ENCODE data around the gene DOHH. TPM values are rescaled to one million over a fixed set of nuclear protein-coding genes. Genes with fewer than 3 reads are reported as not detected.
"Not testable (repeated sequence)": the region's sequence is repeated elsewhere in the genome, so short reads cannot be mapped to it uniquely, and the experiment has no call there.

The DOHH gene
- total RNA-seq, 4 donors from 2014 or later: 16.5 to 30.7 (median 20.3) TPM

GRCh38 chr19:3532154-3532786 is 31.8 kb upstream of the DOHH start:
- Histone ChIP-seq H3K36me3 (peaks cover 0 to 77% of the 10 kb centered on the region in 2 donors), H3K4me1 (peaks cover 0 to 15% (median 0%) of the 10 kb centered on the region in 3 donors), H3K4me3 (no peak overlapping the region), H3K9me3 (no peaks in the 10 kb centered on the region), H3K27me3 (no peaks in the 10 kb centered on the region), H3K27ac (no peak overlapping the region)
- ATAC-seq: no peak
- TF ChIP-seq POLR2A (IDR thresholded peaks at IDR 0.05): no peak
- no peak for TF ChIP-seq POLR2AphosphoS5 (IDR thresholded peaks at IDR 0.05)
- no peak for TF ChIP-seq EP300 (IDR thresholded peaks at IDR 0.05)
- TF ChIP-seq, protein P1, sequence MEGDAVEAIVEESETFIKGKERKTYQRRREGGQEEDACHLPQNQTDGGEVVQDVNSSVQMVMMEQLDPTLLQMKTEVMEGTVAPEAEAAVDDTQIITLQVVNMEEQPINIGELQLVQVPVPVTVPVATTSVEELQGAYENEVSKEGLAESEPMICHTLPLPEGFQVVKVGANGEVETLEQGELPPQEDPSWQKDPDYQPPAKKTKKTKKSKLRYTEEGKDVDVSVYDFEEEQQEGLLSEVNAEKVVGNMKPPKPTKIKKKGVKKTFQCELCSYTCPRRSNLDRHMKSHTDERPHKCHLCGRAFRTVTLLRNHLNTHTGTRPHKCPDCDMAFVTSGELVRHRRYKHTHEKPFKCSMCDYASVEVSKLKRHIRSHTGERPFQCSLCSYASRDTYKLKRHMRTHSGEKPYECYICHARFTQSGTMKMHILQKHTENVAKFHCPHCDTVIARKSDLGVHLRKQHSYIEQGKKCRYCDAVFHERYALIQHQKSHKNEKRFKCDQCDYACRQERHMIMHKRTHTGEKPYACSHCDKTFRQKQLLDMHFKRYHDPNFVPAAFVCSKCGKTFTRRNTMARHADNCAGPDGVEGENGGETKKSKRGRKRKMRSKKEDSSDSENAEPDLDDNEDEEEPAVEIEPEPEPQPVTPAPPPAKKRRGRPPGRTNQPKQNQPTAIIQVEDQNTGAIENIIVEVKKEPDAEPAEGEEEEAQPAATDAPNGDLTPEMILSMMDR (IDR thresholded peaks at IDR 0.05): no peak
- 80 to 100% methylated on average over 1 to 2 of the region's 33 CpGs for WGBS, 2 donors (ENCODE audit: low coverage in 1 of 2)

DNA sequence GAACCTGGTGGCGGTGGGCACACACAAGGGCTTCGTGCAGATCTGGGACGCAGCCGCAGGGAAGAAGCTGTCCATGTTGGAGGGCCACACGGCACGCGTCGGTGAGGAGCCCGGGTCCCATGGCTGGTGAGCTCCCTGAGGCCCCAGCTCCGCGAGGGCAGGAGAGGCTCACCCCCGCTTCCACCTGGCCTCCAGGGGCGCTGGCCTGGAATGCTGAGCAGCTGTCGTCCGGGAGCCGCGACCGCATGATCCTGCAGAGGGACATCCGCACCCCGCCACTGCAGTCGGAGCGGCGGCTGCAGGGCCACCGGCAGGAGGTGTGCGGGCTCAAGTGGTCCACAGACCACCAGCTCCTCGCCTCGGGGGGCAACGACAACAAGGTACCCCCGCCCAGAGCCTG is 31.2 kb upstream of the DOHH start:
- peaks cover 0 to 9% (median 0%) of the 10 kb centered on the region in 3 donors for H3K4me1 ChIP-seq
- no CpG with 5 or more reads among the region's 29 CpGs for WGBS, 2 donors (ENCODE audit: low coverage in 1 of 2)

GRCh38 chr19:3530389-3530788 is 29.9 kb upstream of the DOHH start:
- H3K9me3 ChIP-seq: no peaks in the 10 kb centered on the region
- no peaks in the 10 kb centered on the region for H3K27me3 ChIP-seq
- peaks cover 0 to 82% of the 10 kb centered on the region in 2 donors for H3K36me3 ChIP-seq
- no peak overlapping the region for H3K27ac ChIP-seq
- H3K4me1 ChIP-seq: no peaks in the 10 kb centered on the region
- TF ChIP-seq EP300 (IDR thresholded peaks at IDR 0.05): no peak
- TF ChIP-seq POLR2AphosphoS5 (IDR thresholded peaks at IDR 0.05): no peak
- TF ChIP-seq POLR2A (IDR thresholded peaks at IDR 0.05): no peak
- TF ChIP-seq, protein P1 (IDR thresholded peaks at IDR 0.05): no peak
- ATAC-seq: no peak
- H3K4me3 ChIP-seq: no peak overlapping the region
- 93 to 94% methylated on average over 10 to 12 of the region's 12 CpGs for WGBS, 2 donors (ENCODE audit: low coverage in 1 of 2)

More for the DNA sequence above, 31.2 kb upstream of the DOHH start:
- TF ChIP-seq EP300 (IDR thresholded peaks at IDR 0.05): no peak
- H3K4me3 ChIP-seq: no peak overlapping the region
- no peaks in the 10 kb centered on the region for H3K9me3 ChIP-seq
- H3K36me3 ChIP-seq: peaks cover 0 to 82% of the 10 kb centered on the region in 2 donors
- no peak overlapping the region for H3K27ac ChIP-seq
- ATAC-seq: no peak
- no peaks in the 10 kb centered on the region for H3K27me3 ChIP-seq

DNA sequence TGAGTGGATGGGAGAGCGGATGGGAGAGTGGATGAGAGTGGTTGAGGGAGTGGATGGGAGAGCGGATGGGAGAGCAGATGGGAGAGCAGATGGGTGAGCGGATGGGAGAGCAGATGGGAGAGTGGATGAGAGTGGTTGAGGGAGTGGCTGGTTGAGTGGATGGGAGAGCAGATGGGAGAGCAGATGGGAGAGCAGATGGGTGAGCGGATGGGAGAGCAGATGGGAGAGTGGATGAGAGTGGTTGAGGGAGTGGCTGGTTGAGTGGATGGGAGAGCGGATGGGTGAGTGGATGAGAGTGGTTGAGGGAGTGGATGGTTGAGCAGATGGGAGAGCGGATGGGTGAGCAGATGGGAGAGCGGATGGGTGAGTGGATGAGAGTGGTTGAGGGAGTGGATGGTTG is 28.8 kb upstream of the DOHH start:
- not testable (repeated sequence) for H3K4me3 ChIP-seq, H3K27ac ChIP-seq, H3K27me3 ChIP-seq, H3K4me1 ChIP-seq, ATAC-seq, H3K9me3 ChIP-seq
- peaks cover 0 to 81% of the 10 kb centered on the region in 2 donors for H3K36me3 ChIP-seq
- WGBS, 2 donors (ENCODE audit: low coverage in 1 of 2): 89 to 93% methylated on average over 7 of the region's 7 CpGs

- TF ChIP-seq, protein P1 (IDR thresholded peaks at IDR 0.05): no peak
- no peak for TF ChIP-seq POLR2A (IDR thresholded peaks at IDR 0.05)
- no peak for TF ChIP-seq POLR2AphosphoS5 (IDR thresholded peaks at IDR 0.05)
- TF ChIP-seq EP300 (IDR thresholded peaks at IDR 0.05): no peak
- 95 to 96% methylated on average over 18 to 19 of the region's 20 CpGs for WGBS, 2 donors (ENCODE audit: low coverage in 1 of 2)
- Histone ChIP-seq H3K27me3 (no peaks in the 10 kb centered on the region), H3K27ac (no peak overlapping the region), H3K36me3 (peaks cover 0 to 81% of the 10 kb centered on the region in 2 donors), H3K4me3 (no peak overlapping the region), H3K4me1 (no peaks in the 10 kb centered on the region), H3K9me3 (no peaks in the 10 kb centered on the region)
- no peak for ATAC-seq
Measured at GRCh38 chr19:3528539-3529211, 28.2 kb upstream of the DOHH start.

GRCh38 chr19:3528080-3528479 is 27.6 kb upstream of the DOHH start:
- 70% methylated on average over 2 of the region's 14 CpGs; no CpG with 5 or more reads in 1 of the 2 donors for WGBS, 2 donors (ENCODE audit: low coverage in 1 of 2)
- Histone ChIP-seq H3K27me3 (no peaks in the 10 kb centered on the region), H3K4me1 (no peaks in the 10 kb centered on the region), H3K36me3 (peaks cover 0 to 81% of the 10 kb centered on the region in 2 donors), H3K4me3 (no peak overlapping the region), H3K9me3 (no peaks in the 10 kb centered on the region), H3K27ac (no peak overlapping the region)
- no peak for TF ChIP-seq EP300 (IDR thresholded peaks at IDR 0.05)
- ATAC-seq: no peak

Measured in gastroesophageal sphincter (tissue), 4 donors.